ENCODE data around the gene BRIP1. TPM values are rescaled to one million over a fixed set of nuclear protein-coding genes. Genes with fewer than 3 reads are reported as not detected.

The BRIP1 gene
- total and polyA plus RNA-seq, 9 of the 15 experiments (the other 6 are each of a cell fraction or from before 2014, with no cell fraction given), result 2.4 to 17.5 (median 11.2) TPM

GRCh38 chr17:61684172-61684571, 179.2 kb downstream of the BRIP1 start:
- H3K4me1 ChIP-seq (replicated peaks in 1 of 2; ENCODE audit: control insufficient read depth in 2 of 2, insufficient read depth in 2 of 2, low read length in 2 of 2), result no peaks in the 10 kb centered on the region
- no peaks in the 10 kb centered on the region for H3K9me1 ChIP-seq (ENCODE audit: control insufficient read depth, insufficient read depth, low read length)
- DNase-seq (ENCODE audit: extremely low read depth in 1 of 4, low spot score in 3 of 4) (no peak), ATAC-seq (no peak), FAIRE-seq (no peak)
- no peak overlapping the region for H3K4me2 ChIP-seq (ENCODE audit: insufficient read depth, low read length)
- H3K27me3 ChIP-seq (ENCODE audit: control insufficient read depth in 2 of 2, insufficient read depth in 2 of 2, low read length in 2 of 2), result no peaks in the 10 kb centered on the region
- peak; percentile 65 for TF ChIP-seq EWSR1 (IDR thresholded peaks at IDR 0.05; ENCODE audit: borderline replicate concordance, low read depth, partially characterized antibody)
- no peak for TF ChIP-seq JUNB (CRISPR knock-in tag; conservative IDR thresholded peaks at IDR 0.05)
- TF ChIP-seq BCLAF1 (IDR thresholded peaks at IDR 0.05; ENCODE audit: borderline replicate concordance in 1 of 2, control insufficient read depth in 1 of 2, low read depth in 2 of 2, low read length in 1 of 2), result peak in 1 of 2 experiments; percentile 21; a peak in 1 of 4 replicates
- peak in 1 of 3 experiments; percentile 85; a peak in 2 of 6 replicates for TF ChIP-seq ZBTB11 (CRISPR knock-in tag; IDR thresholded peaks at IDR 0.05)
- H3K27ac ChIP-seq (ENCODE audit: extremely low read depth, low read depth, low read length), result no peak overlapping the region
- no peak overlapping the region for H3K4me3 ChIP-seq
- CTCF ChIA-PET (ENCODE audit: low intra/inter-chr PET ratio), result no interaction called here
- H3K36me3 ChIP-seq (ENCODE audit: control insufficient read depth, insufficient read depth, low read length), result peaks cover 16% of the 10 kb centered on the region; the same call in 1 of the 3 replicates
- no TSS peak for BruUV-seq (replicated peaks)
- H2AFZ ChIP-seq (ENCODE audit: low read depth, low read length), result no peak overlapping the region
- intact Hi-C loops (cut with micrococcal nuclease), result no loop called here
- POLR2A ChIA-PET, result interaction anchor here (0.5 kb wide), 1 partner anchor 1898 kb away, joined by 3 read pairs; no protein-coding TSS in a partner anchor
- H3K9ac ChIP-seq (ENCODE audit: insufficient read depth in 1 of 2, low read depth in 2 of 2, low read length in 2 of 2), result no peak overlapping the region
- H3K9me3 ChIP-seq (replicated peaks; ENCODE audit: control insufficient read depth, insufficient read depth, low read depth, low read length), result no peaks in the 10 kb centered on the region
- in situ Hi-C loops (cut with MboI), result no loop called here
- H4K20me1 ChIP-seq (replicated peaks; ENCODE audit: control insufficient read depth, insufficient read depth, low read length), result no peaks in the 10 kb centered on the region
- WGBS (ENCODE audit: insufficient coverage, low coverage, missing lambda C conversion rate), result 14% methylated on average over 1 of the region's 1 CpG
- H3K79me2 ChIP-seq (ENCODE audit: control insufficient read depth, insufficient read depth, low read length), result no peaks in the 10 kb centered on the region
